NCI-H146 treated with DMSO at 0.1 percent for 48 hours (cell line): ENCODE data around the gene DIAPH2.
A peak's percentile ranks its signal among the peaks of the same experiment; 100 is the strongest.

Experiments used
- DNase-seq: peaks from one replicate; lab custom pipeline; 2025; ENCODE audit not compliant: unreplicated experiment; lab: John Stamatoyannopoulos, UW

The DIAPH2 gene

DNA sequence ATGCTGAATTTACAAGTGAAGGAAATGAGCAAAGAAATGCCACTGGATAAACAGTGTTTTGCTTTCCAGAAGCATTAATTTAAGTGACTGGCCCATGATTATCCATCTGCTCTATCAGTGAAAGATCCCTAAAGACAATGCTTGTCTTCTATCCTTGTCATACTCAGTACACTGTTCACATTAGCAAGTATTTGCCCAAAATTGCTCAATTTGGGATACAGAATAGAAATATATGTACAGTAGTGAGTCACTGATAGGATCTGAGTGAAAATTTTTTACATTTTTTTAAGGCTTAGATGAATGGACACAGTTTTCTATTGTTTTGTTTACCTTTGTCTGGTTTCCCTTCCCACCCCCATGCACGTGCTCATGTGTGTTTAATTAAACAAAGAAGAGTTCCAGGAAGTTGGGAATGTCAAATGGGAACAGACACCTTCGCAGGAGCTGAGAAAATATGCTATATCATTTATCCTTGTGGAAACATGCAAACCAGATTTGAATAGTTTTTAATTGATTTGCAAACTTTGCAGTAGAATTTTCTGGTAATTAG, 855.4 kb downstream of the DIAPH2 start:
- DNase-seq = no peak

DNA sequence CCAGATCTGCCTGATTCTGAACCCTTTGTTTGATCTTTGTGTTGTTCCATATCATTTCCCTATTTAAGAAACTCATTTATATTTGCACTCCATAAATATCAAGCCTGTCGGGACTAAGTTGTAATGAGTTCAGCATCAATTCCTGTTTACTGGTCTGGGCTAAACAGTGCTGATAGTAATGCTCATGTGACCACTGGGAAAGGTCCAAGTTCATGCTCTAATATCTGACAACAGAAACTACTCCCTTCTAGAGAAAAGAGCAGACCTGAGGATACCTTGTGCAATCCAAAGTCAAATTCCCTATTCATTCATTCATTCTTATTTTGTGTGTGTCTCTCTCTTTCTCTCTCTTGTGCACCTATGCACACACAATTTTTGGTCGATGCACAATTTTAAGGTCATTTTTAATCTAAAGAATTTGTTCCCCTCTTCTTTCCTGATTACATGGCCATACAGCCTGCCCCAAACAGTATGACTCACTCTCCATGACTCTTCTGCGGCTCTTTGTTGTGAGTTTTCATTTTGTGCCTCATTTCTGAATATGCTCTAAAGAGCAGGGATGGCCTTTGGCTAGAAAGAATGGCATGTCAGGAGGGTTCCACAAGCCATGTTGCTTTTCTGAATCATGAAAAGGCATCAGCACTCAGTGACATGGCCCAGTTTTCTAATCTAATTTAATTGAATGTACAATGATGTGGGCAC, 863.4 kb downstream of the DIAPH2 start:
- no peak for DNase-seq

DNA sequence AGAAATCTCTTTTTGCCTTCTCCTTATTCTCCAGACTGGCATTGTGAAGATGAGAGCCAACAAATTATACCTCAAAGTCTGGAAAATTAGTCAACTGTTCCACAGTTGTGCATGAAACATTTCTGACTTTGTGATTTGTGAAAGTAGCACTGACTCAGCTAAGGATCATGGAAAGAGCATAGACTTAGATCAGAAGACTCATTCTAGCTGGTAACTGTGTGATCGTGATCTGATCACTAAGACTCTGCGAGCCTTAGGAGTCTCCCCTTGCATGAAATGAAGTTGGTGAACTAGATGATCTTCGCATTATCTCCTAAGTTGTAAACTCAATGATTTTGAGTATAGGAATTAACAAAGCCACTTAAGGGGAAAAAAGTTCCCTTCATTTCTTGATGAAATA, 867.2 kb downstream of the DIAPH2 start:
- DNase-seq = no peak

DNA sequence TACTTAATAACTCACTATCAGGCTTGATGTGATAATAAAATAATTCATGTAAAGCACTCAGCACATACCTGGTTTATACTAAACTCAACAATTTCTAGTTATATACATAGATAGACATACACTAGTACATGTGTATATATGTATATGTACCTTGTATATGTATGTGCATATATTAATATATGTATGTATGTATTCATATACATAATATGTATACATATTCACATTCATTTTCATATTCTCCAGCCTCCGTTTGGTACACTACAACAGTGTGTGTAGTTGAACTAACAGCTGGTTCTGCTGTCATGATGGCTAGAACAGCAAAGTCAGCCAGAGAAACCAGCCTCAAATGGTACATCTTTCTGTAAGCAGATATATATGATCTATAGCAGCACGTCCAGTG, 869.2 kb downstream of the DIAPH2 start:
- DNase-seq = no peak

DNA sequence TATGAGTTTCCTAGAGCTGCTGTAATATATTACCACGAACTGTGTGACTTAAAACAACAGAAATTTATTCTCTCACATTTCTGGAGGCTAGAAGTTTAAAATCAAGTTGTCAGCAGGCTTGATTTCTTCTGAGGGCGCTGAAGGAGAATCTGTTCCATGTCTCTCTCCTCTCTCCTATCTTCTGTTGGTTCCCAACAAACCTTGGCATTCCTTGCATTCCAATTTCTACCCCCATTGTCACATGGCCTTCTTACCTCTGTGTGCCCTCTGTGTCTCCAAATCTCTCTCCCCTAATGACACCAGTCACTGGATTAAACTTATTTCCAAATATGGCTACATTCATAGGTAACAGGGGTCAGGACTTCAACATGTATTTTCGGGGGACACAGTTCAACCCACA, 871.7 kb downstream of the DIAPH2 start:
- no peak for DNase-seq

DNA sequence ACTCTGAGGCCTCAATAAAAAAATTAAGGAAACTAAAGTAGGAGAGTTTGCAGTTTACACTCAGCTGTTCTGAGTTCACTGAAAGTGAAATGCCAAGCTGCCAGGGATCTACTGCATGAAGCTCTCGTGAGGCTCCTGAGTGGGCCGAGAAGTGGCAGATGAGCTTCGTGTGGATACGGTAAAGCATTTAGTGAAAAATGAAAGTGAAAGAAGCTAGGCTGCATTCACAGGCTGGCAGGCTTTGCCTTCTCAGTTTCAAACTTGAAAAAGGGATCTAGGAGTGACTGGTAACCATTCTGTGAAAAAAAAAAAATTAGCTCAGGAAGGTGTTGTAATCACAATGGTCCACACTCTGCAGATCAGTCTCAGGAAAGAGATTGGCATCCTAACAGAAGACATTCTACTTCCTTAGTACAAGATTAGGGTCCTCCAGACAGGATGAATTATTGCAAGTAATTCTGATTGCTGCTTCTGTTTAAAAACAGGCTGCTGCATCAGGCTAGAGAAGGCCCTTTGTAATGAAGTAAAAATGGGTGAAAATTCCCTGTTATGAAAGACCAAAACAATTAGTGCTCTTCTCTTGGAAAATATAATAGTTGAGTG, 879.0 kb downstream of the DIAPH2 start:
- DNase-seq = no peak

DNA sequence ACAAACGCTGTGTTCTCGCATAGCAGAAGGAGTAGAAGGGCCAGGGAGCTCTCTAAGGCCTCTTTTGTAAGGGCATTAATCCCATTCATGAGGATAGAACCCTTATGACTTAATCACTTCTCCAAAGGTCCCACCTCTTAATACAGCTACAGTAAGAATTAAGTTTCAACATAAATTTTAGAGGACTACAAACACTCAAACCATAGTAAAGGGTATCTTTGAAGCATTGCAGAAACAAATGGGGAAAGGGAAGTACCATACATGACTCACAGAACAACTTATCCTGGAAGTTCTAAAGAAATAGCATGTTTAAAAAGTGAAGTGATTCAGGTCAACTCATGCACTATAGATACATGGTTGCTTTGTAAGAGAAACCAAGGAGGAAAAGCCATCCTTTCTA, 879.9 kb downstream of the DIAPH2 start:
- DNase-seq = no peak

DNA sequence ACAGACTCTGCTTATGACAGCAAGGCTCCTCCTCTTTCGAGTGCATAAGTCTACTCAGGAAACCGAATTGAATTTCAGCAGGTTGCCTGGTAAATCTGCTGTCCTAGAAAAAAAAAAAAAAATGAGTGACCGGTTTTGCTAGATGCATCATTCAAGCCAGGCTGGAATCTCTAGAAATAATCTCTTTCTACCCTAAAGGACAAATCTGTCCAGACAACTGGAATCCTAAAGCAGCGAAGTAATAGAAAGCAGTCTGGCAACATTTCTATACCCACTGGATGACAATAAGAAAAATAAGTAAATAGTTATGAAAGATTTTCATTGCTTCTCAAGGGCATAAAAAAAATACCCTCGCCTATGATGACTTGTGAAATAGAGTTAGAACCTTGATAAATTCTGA, 902.5 kb downstream of the DIAPH2 start:
- DNase-seq = no peak

DNA sequence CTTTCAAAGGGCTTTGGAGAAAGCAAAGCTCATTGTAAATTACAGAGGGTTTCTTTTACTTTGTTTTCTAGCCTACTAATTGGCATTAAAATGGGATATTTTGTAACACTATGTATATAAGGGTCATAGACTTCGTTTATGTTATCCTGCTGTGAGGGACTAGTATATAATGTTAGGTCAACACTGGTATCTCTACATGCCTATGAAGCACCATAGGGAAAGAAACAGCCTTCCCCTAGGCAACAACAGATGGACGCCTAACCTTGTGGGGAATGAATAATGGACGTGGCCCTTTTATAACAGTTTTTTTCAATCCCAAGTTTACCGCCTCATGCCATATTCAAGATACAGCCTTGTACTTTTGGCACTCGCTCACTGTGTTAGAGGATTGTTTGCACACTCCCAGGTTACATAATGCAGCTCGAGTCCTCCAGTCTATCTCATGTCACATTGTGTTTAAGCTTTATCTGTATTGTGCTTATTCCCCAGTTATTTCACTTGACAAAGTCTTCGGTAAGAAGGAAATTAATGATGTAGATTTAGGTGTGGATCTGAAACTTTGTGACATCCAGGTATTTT, 910.1 kb downstream of the DIAPH2 start:
- DNase-seq = peak; percentile 62

DNA sequence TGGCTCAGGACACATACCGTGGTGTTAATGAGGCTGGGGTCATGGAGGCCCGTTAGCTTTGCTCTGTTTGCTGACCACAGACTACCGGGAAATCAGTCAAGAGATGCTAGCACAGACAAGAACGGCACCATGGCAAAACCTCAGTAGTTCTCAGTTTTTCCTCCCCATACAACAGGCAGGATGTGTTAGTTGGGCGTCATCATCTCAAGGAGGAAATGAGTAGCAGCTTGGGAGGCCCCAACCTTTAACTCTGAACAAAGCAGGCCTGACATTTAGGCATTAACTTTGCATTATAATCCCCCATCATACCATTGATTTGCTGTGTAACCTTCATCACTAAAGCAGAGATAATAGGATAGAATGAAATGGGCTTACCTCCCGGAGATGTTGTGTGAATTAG, 913.3 kb downstream of the DIAPH2 start:
- no peak for DNase-seq

DNA sequence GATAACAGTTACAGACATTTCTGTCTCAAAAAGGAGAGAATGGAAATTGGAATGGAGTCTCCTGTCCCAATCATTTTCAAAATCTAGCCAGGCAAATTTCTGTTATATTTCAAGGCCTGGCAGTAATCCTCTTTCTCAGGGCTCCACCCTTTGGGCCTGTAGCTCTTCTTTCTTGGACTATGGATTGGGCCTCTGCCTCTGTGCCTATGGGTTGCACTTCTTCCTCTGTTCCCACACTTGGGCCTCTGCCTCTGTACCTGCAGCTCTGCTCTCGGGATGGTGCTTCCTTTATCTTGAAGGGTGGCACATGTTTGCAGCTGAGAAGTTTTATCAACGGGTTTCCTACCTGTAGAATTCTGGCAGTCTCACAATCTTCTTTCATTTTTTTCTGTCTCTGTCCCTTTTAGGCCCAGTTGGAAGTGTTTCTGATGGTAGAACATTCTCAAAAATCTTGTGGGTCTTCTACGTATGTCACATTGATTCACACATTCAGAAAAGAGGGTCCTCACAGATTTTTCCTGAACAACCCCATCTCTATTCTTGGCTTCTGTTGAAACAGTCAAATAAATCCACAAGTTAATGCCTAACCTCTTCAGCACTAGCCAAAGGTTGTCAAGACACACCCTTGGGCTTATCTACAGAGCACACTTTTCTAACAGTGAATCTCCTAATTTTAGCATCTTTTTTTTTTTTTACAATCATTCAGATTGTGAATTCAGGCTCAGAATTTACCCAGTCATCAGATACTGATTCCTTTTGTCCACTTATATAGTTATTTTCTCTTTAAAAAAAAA, 918.0 kb downstream of the DIAPH2 start:
- DNase-seq = no peak

DNA sequence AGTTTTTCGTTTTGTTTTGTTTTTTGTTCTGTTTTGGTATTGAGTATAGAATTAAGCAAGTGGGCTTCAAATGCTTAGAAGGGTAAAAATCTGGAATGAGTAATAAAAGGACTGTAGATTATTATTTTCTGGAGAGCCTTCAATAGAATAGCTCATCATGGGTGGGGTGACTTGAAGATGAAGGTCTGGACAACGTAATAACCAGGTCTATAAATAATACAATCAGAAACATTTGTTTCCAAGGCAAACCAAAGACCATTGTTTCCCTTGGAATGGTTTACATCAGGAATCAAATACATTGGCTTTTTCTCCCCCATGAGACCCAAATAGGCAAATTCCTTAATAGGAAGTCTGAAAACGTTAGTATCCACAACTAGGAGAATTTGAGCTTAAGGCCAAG, 920.6 kb downstream of the DIAPH2 start:
- no peak for DNase-seq

DNA sequence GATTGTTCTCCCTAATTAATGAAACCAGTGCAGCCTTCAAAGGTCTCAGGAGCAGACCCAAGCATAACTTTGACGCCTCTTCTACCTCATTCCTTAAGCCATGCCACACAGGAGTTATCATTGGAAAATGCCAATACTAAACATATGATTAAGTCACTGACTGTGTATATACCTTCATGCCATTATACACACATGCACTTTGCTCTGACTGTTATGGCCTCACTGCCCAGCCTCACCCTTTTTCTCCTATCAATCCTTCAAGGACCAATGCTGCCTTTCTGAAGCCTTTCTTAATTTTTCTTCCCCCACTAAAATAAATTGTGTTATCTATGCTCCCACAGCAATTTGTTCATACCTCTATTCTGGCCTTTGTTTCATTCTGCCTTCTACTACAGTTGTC, 924.7 kb downstream of the DIAPH2 start:
- no peak for DNase-seq

DNA sequence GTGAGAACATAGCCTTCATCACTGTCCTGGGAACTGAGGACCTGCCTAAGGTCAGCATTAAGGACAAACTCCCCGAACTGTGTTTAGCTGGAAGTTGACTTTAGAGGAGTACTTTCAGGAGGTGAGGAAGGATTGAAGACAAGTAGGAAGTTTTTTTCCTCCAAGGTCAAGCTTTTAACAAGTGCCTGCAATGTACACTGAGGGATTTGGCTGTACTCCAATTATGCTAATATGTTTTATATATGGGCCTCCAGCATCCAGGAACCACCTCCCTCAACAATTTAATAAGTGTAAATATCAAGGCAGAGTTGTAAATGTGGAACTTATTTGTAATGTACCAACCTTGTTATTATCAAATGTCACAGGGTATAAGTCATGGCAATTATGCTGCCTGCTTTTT, 925.3 kb downstream of the DIAPH2 start:
- DNase-seq = no peak

DNA sequence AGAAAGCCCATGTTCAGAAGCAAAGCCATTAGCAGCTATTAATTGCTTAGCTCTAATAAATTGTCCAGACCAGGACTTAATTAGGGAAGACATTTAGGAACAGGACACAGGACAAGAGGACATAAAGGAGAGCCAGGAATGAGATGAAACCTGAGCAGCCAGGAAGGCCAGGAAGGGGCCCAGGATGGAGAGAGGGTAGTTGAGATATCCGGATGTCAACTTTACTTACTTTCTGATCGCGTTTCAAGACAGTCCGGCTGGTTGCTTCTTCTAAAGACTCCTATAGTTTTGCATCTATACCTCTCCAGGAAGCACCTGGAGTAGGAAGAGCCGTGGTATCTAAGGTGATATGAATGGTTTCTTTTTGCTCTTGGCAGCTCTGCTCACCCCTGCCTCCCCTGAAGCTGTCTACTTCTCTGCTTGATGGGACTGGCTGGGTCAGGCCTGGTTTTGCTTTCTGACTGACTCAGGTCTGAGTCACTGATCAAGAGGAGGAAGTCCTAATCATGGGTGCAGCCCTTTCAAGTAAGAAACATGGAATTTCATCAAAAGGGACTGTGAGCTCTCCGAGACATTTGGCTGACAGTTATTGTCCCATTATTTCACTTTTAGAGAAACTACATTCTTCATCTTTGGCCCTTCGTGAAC, 932.4 kb downstream of the DIAPH2 start:
- no peak for DNase-seq

DNA sequence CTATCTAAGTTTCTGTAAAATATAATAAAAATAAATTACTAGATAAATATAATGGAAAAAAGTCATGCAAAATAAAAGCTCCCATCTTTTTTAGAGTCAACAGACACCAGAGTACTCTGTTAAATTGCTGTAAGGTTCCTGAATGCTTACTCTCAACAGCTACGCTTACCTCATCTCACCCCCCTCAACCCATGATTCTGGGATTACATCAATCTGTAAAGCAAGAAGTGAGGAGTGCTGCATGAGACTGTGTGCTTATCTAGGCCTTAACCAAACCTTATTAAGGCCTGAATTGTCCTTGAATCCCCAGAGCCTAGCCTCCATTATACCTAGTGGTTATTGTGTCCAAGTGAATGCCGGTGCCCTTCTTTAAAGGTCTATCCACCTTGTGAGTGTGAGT, 934.9 kb downstream of the DIAPH2 start:
- DNase-seq = no peak

DNA sequence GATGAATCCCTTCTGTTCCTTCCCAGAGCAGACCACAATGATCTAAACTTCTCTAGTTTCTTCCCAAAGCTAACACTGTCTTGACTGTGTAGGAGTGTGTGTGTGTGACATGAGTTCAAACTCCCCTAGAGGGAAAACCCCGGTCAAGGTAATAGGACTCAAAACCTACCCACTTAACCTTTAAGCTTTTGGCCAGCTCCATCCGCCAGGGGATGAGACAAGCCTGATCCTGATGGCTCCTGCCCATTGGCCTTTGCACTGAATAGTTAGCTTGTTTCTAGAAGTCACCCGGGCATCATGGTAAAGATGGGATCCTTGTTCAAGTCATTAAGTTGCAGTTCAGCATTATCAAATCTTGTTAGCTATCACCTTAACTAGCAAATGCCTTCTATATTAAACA, 937.5 kb downstream of the DIAPH2 start:
- DNase-seq = no peak

DNA sequence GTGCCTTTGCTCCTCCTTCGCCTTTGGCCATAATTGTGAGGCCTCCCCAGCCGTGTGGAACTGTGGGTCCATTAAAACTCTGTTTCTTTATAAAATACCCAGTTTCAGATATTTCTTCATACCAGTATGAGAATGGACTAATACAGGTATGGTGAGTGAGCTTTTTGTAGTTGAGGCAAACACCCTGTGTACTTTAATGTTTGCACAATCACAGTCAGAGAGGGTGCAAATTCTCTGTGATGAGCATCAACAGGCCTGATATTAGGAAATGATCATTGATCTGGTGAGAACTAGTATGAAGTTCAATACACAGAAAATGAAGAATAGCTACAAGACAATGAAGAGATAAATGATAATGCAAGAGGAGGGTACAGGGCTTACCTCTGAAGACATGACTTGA, 943.7 kb downstream of the DIAPH2 start:
- DNase-seq = no peak

DNA sequence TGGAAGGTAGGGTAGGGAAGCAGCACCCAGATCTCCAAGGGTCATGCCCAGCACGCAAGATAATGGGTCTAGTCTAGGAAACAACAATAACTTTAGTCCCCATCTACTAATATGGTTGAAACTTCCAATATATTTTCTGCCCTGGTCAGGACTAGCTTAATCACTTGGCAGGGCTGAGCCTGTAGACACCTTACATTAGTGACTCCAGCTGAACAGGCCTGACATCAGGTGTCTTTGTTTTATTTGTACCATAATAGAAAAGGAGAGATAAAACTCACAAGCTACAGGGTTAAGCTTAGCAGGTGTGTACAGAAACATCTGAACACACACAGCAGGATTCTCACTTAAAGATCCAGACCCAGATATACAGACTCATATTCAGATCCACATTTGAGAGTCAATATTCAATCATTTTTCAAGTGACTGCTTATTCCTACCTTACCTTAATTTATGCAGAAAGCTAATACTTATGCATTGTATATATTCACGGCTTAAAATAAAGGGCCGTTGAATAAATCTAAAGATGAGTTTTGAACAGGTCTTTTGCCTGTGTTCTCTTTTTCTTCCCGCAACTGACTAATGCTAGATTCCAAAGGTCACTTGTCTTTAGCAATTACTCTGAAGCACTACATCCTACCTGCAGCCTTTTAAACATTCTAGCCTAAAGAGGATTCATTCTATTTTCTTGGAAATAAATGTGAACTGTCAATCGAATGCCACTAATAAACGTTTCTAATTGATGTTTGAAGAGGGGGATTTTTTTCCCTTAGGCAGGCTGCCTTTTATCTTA, 944.4 kb downstream of the DIAPH2 start:
- peak; percentile 58 for DNase-seq

DNA sequence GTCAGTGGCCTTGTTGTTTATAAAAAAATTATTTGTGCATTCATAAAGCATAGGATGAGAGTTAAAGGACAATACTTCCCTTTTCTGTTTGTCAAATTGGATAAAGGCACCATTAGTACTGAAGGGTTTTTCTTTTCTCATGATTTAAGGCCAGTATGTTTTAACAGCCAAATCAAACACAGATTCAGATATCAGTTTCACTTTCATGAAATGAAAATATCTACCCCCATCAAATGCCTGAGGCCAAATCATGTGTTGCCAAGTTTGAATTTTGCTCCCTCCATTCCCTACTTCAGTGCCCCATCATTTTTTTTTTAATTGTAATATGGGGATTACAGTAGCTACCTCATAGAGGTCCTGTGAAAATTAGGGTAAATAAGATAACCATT, 944.9 kb downstream of the DIAPH2 start:
- DNase-seq = peak; percentile 84
